Vagina (tissue), 2 donors: ENCODE measurements around the gene RASSF7.

ENCODE experiments used
- POLR2AphosphoS5 ChIP-seq, 2 donors: sonication (generic); formaldehyde crosslinking; IDR thresholded peaks; one replicate each; pipeline ENCODE4 v1.9.0; 2017; ENCODE audit warnings: antibody characterized with exemption in 2 of 2, mild to moderate bottlenecking in 2 of 2, low read depth in 1 of 2; ENCODE audit not compliant: insufficient read depth in 1 of 2
- TF ChIP-seq, protein P1 (sequence below), 3 experiments: fragments of 450-650 bp in 2 of 3; fragments of 200-600 bp in 1 of 3; sonication (generic) in 1 of 3; IDR thresholded peaks; one replicate each; pipeline ENCODE4 v1.5.1; 2017 to 2019; ENCODE audit warnings: antibody characterized with exemption in 3 of 3, mild to moderate bottlenecking in 2 of 3, moderate library complexity in 2 of 3

DNA sequence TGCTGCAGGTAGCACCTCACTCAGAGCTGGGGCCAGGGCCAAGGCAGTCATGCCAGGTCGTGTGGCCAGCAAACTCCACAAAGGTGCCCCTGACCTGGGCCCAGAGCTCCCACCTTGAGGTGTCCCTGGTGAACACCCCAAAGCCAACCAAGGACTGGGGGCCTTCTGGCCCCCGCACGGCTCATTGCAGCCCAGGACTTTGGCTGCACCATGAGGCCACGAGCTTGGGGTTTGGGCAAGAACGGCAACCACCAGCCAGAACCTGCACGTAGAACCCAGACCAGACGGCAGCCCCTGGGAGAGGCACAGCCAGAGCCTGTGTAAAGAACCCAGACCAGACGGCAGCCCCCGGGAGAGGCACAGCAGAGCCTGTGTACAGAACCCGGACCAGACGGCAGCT is 15.6 kb upstream of the RASSF7 start:
- TF ChIP-seq, protein P1, sequence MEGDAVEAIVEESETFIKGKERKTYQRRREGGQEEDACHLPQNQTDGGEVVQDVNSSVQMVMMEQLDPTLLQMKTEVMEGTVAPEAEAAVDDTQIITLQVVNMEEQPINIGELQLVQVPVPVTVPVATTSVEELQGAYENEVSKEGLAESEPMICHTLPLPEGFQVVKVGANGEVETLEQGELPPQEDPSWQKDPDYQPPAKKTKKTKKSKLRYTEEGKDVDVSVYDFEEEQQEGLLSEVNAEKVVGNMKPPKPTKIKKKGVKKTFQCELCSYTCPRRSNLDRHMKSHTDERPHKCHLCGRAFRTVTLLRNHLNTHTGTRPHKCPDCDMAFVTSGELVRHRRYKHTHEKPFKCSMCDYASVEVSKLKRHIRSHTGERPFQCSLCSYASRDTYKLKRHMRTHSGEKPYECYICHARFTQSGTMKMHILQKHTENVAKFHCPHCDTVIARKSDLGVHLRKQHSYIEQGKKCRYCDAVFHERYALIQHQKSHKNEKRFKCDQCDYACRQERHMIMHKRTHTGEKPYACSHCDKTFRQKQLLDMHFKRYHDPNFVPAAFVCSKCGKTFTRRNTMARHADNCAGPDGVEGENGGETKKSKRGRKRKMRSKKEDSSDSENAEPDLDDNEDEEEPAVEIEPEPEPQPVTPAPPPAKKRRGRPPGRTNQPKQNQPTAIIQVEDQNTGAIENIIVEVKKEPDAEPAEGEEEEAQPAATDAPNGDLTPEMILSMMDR (IDR thresholded peaks at IDR 0.05) = no peak
- TF ChIP-seq POLR2AphosphoS5 (IDR thresholded peaks at IDR 0.05; ENCODE audit: insufficient read depth in 1 of 2, low read depth in 1 of 2) = no peak
